Colonic mucosa (tissue), 4 donors: ENCODE data around the gene CAMTA1. TPM values are rescaled to one million over a fixed set of nuclear protein-coding genes. Genes with fewer than 3 reads are reported as not detected.
A peak's percentile ranks its signal among the peaks of the same experiment; 100 is the strongest.
"Not testable (repeated sequence)": the region's sequence is repeated elsewhere in the genome, so short reads cannot be mapped to it uniquely, and the experiment has no call there.

ENCODE experiments used
- DNase-seq: peaks from one replicate; pipeline ENCODE4 v3.0.0-alpha.2; 2020
- H3K27ac ChIP-seq: fragments of 200-600 bp; one replicate; pipeline ENCODE4 v1.8.0; 2021
- H3K27me3 ChIP-seq: fragments of 200-600 bp; one replicate; pipeline ENCODE4 v1.8.0; 2021
- H3K36me3 ChIP-seq: fragments of 200-600 bp; one replicate; pipeline ENCODE4 v1.8.0; 2021
- H3K4me1 ChIP-seq: fragments of 200-600 bp; one replicate; pipeline ENCODE4 v1.8.0; 2021; ENCODE audit warnings: mild to moderate bottlenecking
- H3K4me3 ChIP-seq: fragments of 200-600 bp; one replicate; pipeline ENCODE4 v1.8.0; 2021
- H3K9ac ChIP-seq, 2 donors: one replicate each; pipeline ENCODE4 v1.7.0; 2013; ENCODE audit warnings: control low read depth in 2 of 2, low read depth in 2 of 2, low read length in 2 of 2
- H3K9me3 ChIP-seq: fragments of 200-600 bp; one replicate; pipeline ENCODE4 v1.8.0; 2021
- intact Hi-C: fragments of 100-400 bp; cut with DNase I; formaldehyde crosslinking; loops from one replicate; pipeline ENCODE4 v1.14.1; 2022
- total RNA-seq, 2 donors: library from RNA; stranded (reverse); fragmentation: NEBNext Ultra II Directional in 1 of 2; extraction: Animal tissue kit (Norgen Biotek cat#: 25700) in 1 of 2; gene quantifications; one replicate each; pipeline ENCODE4 v1.2.1, GENCODE V29; 2021
- TF ChIP-seq, protein P1 (sequence below): fragments of 200-600 bp; IDR thresholded peaks from one replicate; pipeline ENCODE4 v1.8.0; 2022; ENCODE audit warnings: antibody characterized with exemption, mild to moderate bottlenecking
- donor health status: healthy.
- donor health status: DM: no; HTN: no; CAD: no.
- donor health status: DM: no; HTN: no; CAD: no.

CAMTA1 gene, protein sequence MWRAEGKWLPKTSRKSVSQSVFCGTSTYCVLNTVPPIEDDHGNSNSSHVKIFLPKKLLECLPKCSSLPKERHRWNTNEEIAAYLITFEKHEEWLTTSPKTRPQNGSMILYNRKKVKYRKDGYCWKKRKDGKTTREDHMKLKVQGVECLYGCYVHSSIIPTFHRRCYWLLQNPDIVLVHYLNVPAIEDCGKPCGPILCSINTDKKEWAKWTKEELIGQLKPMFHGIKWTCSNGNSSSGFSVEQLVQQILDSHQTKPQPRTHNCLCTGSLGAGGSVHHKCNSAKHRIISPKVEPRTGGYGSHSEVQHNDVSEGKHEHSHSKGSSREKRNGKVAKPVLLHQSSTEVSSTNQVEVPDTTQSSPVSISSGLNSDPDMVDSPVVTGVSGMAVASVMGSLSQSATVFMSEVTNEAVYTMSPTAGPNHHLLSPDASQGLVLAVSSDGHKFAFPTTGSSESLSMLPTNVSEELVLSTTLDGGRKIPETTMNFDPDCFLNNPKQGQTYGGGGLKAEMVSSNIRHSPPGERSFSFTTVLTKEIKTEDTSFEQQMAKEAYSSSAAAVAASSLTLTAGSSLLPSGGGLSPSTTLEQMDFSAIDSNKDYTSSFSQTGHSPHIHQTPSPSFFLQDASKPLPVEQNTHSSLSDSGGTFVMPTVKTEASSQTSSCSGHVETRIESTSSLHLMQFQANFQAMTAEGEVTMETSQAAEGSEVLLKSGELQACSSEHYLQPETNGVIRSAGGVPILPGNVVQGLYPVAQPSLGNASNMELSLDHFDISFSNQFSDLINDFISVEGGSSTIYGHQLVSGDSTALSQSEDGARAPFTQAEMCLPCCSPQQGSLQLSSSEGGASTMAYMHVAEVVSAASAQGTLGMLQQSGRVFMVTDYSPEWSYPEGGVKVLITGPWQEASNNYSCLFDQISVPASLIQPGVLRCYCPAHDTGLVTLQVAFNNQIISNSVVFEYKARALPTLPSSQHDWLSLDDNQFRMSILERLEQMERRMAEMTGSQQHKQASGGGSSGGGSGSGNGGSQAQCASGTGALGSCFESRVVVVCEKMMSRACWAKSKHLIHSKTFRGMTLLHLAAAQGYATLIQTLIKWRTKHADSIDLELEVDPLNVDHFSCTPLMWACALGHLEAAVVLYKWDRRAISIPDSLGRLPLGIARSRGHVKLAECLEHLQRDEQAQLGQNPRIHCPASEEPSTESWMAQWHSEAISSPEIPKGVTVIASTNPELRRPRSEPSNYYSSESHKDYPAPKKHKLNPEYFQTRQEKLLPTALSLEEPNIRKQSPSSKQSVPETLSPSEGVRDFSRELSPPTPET (N-terminal part only)
- 10 to 100 TPM; 76.8 to 92.8 TPM for total RNA-seq

DNA sequence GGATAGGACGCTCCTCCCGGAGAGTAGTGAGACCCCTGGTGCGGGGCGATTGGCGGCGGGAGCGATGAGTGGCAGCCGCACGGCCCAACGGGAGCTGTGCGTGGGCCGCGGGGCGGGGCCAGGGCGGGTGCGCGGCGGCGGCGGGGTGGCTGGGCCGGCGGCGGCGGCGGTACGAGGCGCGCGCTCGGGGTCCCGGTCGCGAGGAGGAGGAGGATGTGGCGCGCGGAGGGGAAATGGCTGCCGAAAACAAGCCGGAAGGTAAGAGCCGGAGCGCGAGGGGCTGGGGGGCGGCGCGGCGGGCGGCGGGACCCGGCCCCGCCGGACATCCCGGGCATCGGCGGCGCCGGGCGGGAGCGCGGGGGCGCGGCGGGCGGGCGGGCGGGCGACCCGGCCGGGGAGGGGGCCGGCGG lies at the start of gene CAMTA1:
Gene CAMTA1 (plus strand): TSS at position 137 of the 410 bp plus-strand sequence. CDS start 77 bp downstream, at position 214.
- no peak for DNase-seq
- TF ChIP-seq, protein P1, sequence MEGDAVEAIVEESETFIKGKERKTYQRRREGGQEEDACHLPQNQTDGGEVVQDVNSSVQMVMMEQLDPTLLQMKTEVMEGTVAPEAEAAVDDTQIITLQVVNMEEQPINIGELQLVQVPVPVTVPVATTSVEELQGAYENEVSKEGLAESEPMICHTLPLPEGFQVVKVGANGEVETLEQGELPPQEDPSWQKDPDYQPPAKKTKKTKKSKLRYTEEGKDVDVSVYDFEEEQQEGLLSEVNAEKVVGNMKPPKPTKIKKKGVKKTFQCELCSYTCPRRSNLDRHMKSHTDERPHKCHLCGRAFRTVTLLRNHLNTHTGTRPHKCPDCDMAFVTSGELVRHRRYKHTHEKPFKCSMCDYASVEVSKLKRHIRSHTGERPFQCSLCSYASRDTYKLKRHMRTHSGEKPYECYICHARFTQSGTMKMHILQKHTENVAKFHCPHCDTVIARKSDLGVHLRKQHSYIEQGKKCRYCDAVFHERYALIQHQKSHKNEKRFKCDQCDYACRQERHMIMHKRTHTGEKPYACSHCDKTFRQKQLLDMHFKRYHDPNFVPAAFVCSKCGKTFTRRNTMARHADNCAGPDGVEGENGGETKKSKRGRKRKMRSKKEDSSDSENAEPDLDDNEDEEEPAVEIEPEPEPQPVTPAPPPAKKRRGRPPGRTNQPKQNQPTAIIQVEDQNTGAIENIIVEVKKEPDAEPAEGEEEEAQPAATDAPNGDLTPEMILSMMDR, result no peak
- no peaks in the 10 kb centered on the region for H3K27me3 ChIP-seq
- H3K4me1 ChIP-seq, result peaks cover 3% of the 10 kb centered on the region
- intact Hi-C loops, result no loop called here
- H3K36me3 ChIP-seq, result no peaks in the 10 kb centered on the region
- no peaks in the 10 kb centered on the region for H3K9me3 ChIP-seq
- peak within 1 kb of the TSS; percentile 86 for H3K4me3 ChIP-seq
- peak within 1 kb of the TSS; percentile 82 to 83 for H3K9ac ChIP-seq
- H3K27ac ChIP-seq, result peak within 1 kb of the TSS; percentile 98

DNA sequence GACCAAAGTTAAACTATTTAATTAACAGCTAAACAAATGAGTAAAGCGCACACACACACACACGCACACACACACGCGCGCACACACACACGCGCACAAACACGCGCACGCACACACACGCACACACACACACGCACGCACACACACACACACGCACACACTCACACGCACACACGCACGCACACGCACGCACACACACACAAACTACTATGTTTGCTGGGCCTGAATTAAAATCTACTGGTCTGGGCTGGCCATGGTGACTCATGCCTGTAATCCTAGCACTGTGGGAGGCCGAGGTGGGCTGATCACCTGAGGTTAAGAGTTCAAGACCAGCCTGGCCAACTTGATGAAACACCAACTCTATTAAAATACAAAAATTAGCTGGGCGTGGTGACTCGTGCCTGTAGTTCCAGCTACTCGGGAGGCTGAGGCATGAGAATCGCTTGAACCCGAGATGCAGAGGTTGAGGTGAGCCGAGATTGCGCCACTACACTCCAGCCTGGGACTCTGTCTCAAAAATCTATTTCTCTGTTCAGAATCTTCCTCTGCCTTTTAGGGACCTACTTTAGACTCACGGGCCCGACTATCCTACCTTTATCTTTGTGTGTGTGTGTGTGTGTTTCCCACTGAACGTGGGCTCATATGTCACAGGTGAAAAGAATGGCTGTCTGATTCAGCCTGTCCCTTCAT lies 46.1 kb upstream of the CAMTA1 start:
- no peak overlapping the region for H3K27ac ChIP-seq
- no peaks in the 10 kb centered on the region for H3K9me3 ChIP-seq
- no peaks in the 10 kb centered on the region for H3K36me3 ChIP-seq
- intact Hi-C loops, result no loop called here
- H3K4me3 ChIP-seq, result no peak overlapping the region
- H3K4me1 ChIP-seq, result no peaks in the 10 kb centered on the region
- H3K9ac ChIP-seq, result no peak overlapping the region
- DNase-seq, result no peak
- H3K27me3 ChIP-seq, result no peaks in the 10 kb centered on the region
- TF ChIP-seq, protein P1, result no peak

DNA sequence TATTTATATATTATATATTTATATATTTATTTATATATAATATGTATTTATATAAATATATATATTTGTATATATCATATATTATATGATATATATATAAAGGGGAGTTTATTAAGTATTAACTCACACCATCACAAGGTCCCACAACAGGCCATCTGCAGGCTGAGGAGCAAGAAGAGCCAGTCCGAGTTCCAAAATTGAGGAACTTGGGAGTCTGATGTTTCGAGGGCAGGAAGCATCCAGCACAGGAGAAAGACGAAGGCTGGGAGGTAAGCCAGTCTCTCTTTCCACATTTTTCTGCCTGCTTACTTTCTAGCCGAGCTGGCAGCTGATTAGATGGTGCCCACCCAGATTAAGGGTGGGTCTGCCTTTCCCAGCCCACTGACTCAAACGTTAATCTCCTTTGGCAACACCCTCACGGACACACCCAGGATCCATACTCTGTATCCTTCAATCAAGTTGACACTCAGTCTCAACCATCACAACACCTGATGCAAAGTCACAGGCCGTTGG lies 42.5 kb upstream of the CAMTA1 start:
- H3K9me3 ChIP-seq, H3K4me1 ChIP-seq, H3K9ac ChIP-seq, H3K4me3 ChIP-seq, intact Hi-C loops, H3K27ac ChIP-seq, DNase-seq, H3K27me3 ChIP-seq, H3K36me3 ChIP-seq: not testable (repeated sequence)

DNA sequence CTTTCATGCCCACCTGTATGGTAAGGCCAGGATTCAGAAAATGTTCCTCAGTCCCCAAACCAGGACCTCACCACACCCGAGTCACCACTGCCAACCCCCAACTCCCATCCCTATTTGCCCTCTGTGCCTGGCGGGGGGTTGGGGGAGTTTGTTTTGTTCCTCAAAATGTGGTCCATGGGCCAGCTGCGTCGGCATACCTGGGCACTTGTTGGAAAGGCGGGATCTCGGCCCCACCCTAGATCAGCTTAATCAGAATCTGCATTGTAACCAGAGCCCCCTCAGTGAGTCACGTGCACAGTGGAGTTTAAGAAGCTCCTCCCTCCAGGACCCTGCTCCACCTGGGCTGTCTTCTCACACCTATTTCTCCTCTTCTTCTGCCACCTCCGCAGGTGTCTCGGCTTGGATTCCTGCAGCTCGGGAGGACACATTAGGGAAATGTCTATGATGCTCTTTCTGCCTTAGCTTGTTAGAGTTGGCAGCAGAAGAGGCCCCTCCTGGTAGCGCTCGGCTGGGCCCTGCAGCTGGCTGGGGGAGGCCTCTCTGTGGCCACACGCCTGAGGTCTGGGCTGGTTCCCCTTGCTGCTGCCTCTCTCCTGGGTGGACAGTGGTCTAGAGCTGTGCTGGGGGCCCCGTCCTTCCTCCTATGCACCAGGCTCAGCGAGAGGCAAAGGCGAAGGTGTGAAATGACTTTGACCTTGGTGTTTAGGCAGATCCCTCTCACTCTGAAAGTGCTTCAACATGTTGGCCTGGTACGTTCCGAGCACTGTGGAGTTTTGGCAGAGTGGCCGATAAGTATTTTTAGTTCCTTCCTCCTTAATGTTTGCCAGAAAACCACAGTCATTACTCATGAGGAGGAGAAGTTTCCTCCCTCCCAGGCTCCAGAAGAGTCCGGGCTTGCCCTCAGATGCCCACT lies 41.8 kb upstream of the CAMTA1 start:
- intact Hi-C loops, result no loop called here
- TF ChIP-seq, protein P1, result no peak
- DNase-seq, result peak; percentile 27
- no peaks in the 10 kb centered on the region for H3K27me3 ChIP-seq
- no peak overlapping the region for H3K9ac ChIP-seq
- H3K36me3 ChIP-seq, result no peaks in the 10 kb centered on the region
- H3K4me3 ChIP-seq, result no peak overlapping the region
- H3K9me3 ChIP-seq, result no peaks in the 10 kb centered on the region
- H3K4me1 ChIP-seq, result no peaks in the 10 kb centered on the region
- peak overlapping the region; percentile 36 for H3K27ac ChIP-seq

DNA sequence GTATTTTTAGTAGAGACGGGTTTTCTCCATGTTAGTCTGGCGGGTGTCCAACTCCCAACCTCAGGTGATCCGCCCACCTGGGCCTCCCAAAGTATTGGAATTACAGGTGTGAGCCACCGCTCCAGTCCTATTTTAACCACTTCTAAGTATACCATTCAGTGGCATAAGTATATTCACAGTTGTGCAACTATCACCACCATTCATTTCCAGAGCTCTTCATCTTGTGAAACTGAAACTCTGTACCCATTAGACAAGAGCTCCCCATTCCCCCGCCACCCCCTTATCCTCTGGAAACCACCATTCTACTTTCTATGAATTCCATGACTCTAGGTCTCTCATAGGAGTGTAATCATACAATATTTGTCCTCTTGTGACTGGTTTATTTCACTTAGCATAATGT lies 40.2 kb upstream of the CAMTA1 start:
- Histone ChIP-seq H3K4me3 (no peak overlapping the region), H3K36me3 (no peaks in the 10 kb centered on the region), H3K9me3 (no peaks in the 10 kb centered on the region), H3K27me3 (no peaks in the 10 kb centered on the region), H3K9ac (no peak overlapping the region), H3K27ac (no peak overlapping the region), H3K4me1 (no peaks in the 10 kb centered on the region)
- intact Hi-C loops, result no loop called here
- TF ChIP-seq, protein P1, result no peak
- DNase-seq, result no peak
